ENCODE measurements around the gene NEDD4L.

NEDD4L gene

GRCh38 chr18:58284699-58285448, 240.8 kb downstream of the NEDD4L start:
- no peak overlapping the region for H3K4me3 ChIP-seq (ENCODE audit: low read depth, low read length)
- no peak for TF ChIP-seq MYC (IDR thresholded peaks at IDR 0.05; ENCODE audit: low read depth, low read length)
- no peak for TF ChIP-seq CTCF (IDR thresholded peaks at IDR 0.05; ENCODE audit: low read depth, low read length)
- no peak for TF ChIP-seq POLR2A (IDR thresholded peaks at IDR 0.05; ENCODE audit: extremely low read depth, insufficient read length)
- no peak for TF ChIP-seq MAX (IDR thresholded peaks at IDR 0.05; ENCODE audit: low read depth, low read length)
- DNase-seq (ENCODE audit: low read depth) = no peak

- H3K4me3 ChIP-seq (ENCODE audit: low read depth, low read length) = no peak overlapping the region
- no peak for DNase-seq (ENCODE audit: low read depth)
- no peak for TF ChIP-seq CTCF (IDR thresholded peaks at IDR 0.05; ENCODE audit: low read depth, low read length)
- no peak for TF ChIP-seq MAX (IDR thresholded peaks at IDR 0.05; ENCODE audit: low read depth, low read length)
- TF ChIP-seq POLR2A (IDR thresholded peaks at IDR 0.05; ENCODE audit: extremely low read depth, insufficient read length) = no peak
- TF ChIP-seq MYC (IDR thresholded peaks at IDR 0.05; ENCODE audit: low read depth, low read length) = no peak
Observed at GRCh38 chr18:58285449-58286130, 241.6 kb downstream of the NEDD4L start.

GRCh38 chr18:58286632-58287352, 242.8 kb downstream of the NEDD4L start:
- TF ChIP-seq MYC (IDR thresholded peaks at IDR 0.05; ENCODE audit: low read depth, low read length) = no peak
- TF ChIP-seq POLR2A (IDR thresholded peaks at IDR 0.05; ENCODE audit: extremely low read depth, insufficient read length) = no peak
- TF ChIP-seq MAX (IDR thresholded peaks at IDR 0.05; ENCODE audit: low read depth, low read length) = no peak
- TF ChIP-seq CTCF (IDR thresholded peaks at IDR 0.05; ENCODE audit: low read depth, low read length) = no peak
- DNase-seq (ENCODE audit: low read depth) = no peak
- H3K4me3 ChIP-seq (ENCODE audit: low read depth, low read length) = no peak overlapping the region

- H3K4me3 ChIP-seq (ENCODE audit: low read depth, low read length) = no peak overlapping the region
- TF ChIP-seq POLR2A (IDR thresholded peaks at IDR 0.05; ENCODE audit: extremely low read depth, insufficient read length) (no peak), CTCF (IDR thresholded peaks at IDR 0.05; ENCODE audit: low read depth, low read length) (no peak), MAX (IDR thresholded peaks at IDR 0.05; ENCODE audit: low read depth, low read length) (no peak), MYC (IDR thresholded peaks at IDR 0.05; ENCODE audit: low read depth, low read length) (no peak)
- DNase-seq (ENCODE audit: low read depth) = no peak
Observed at GRCh38 chr18:58287353-58288274, 243.6 kb downstream of the NEDD4L start.
